Heart right ventricle (tissue), 16 donors: ENCODE measurements around the gene COMMD9. TPM values are rescaled to one million over a fixed set of nuclear protein-coding genes. Genes with fewer than 3 reads are reported as not detected.
"Not testable (repeated sequence)": the region's sequence is repeated elsewhere in the genome, so short reads cannot be mapped to it uniquely, and the experiment has no call there.

Experiments
- ATAC-seq, 8 donors: fragments of 200-7000 bp; cut with Tn5 transposase; one replicate each; pipeline ENCODE4 v1.9.1; 2020; ENCODE audit warnings: mild to moderate bottlenecking in 8 of 8, moderate library complexity in 8 of 8, moderate number of reproducible peaks in 1 of 8
- DNase-seq, 2 donors: peaks; one replicate each; pipeline ENCODE4 v3.0.0-alpha.2; 2020
- H3K27ac ChIP-seq, 10 donors: fragments of 200-600 bp; sonication (generic) in 2 of 10; one replicate each; pipeline versions ENCODE4 v1.5.0 to v1.8.0; 2020 to 2022; ENCODE audit warnings: mild to moderate bottlenecking in 3 of 10
- H3K27me3 ChIP-seq, 7 donors: fragments of 200-600 bp; one replicate each; pipeline ENCODE4 v1.8.0; 2021 to 2022; ENCODE audit warnings: mild to moderate bottlenecking in 2 of 7
- H3K36me3 ChIP-seq, 9 donors: fragments of 200-600 bp; sonication (generic) in 1 of 9; one replicate each; pipeline versions ENCODE4 v1.5.0 to v1.8.0; 2020 to 2022; ENCODE audit warnings: mild to moderate bottlenecking in 2 of 9
- H3K4me1 ChIP-seq, 9 donors: fragments of 200-600 bp; sonication (generic) in 1 of 9; one replicate each; pipeline versions ENCODE4 v1.5.0 to v1.8.0; 2020 to 2022; ENCODE audit warnings: mild to moderate bottlenecking in 4 of 9
- H3K4me3 ChIP-seq, 10 donors: fragments of 200-600 bp; sonication (generic) in 2 of 10; one replicate each; pipeline versions ENCODE4 v1.5.0 to v1.8.0; 2020 to 2022; ENCODE audit warnings: mild to moderate bottlenecking in 7 of 10, moderate library complexity in 2 of 10
- H3K9me3 ChIP-seq, 11 donors: fragments of 200-600 bp in 10 of 11; sonication (generic) in 2 of 11; one replicate each; pipeline versions ENCODE4 v1.5.0 to v1.8.0; 2013 to 2022; ENCODE audit warnings: mild to moderate bottlenecking in 2 of 11, control low read depth in 1 of 11, moderate library complexity in 1 of 11
- CTCF ChIP-seq, 9 donors: fragments of 200-600 bp; sonication (generic) in 2 of 9; IDR thresholded peaks; one replicate each; pipeline versions ENCODE4 v1.5.0 to v1.8.0; 2021 to 2022; ENCODE audit warnings: antibody characterized with exemption in 9 of 9, mild to moderate bottlenecking in 5 of 9, moderate library complexity in 1 of 9
- WGBS, 2 donors: extraction: QIAGEN DNeasy Blood & Tissue Kit; methylation state at CpG; one replicate each; pipeline ENCODE4 v1.1.7; 2013; ENCODE audit warnings: inconsistent platforms in 1 of 2; 5-methylcytosine and 5-hydroxymethylcytosine counted together
- intact Hi-C, 10 donors: fragments of 100-400 bp; cut with DNase I; formaldehyde crosslinking; loops; one replicate each; pipeline versions ENCODE4 v1.11.1 to v1.14.2; 2022
- polyA plus RNA-seq, 2 donors: library from polyadenylated mRNA; stranded (reverse); fragments of 200-250 nt; gene quantifications; one replicate each; pipeline ENCODE4 v1.2.3, GENCODE V29; 2013
- total RNA-seq, 10 donors: library from RNA; stranded (reverse); fragmentation: NEBNext Ultra II Directional in 3 of 10; extraction: Animal tissue kit (Norgen Biotek cat#: 25700) in 3 of 10; gene quantifications; one replicate each; pipeline versions ENCODE4 v1.2.1 to v1.2.4, GENCODE V29; 2021 to 2023
- donor health status: Arrhythmogenic right ventricular cardiomyopathy.
- donor health status: ischemic (EF 13 %, LVEDD 7.1; RV severe dilation, severe dysfunction).
- donor health status: healthy with polysubstance abuse.
- donor health status: DM: no; HTN: yes; CAD: no.
- donor health status: DM: no; HTN: no; CAD: no.
- donor health status: ischemic (EF 25% LVEDD 6.9; RV normal size, moderate dysfunction).
- donor health status: ischemic (EF 25% LVEDD 5.7; RV mildly dilated, moderate dysfunction).
- donor health status: healthy.
- donor health status: DM: yes; HTN: yes; CAD: no.
- donor health status: Ischemic cardiomyopathy.
- donor health status: ischemic (EF 35%, LVEDD 5.7; RV mildly dilated, moderate dysfunction).
- donor health status: nonischemic (EF 11% LVEDD 7.7; RV severe dilation, severe dysfunction).
- donor health status: DM: yes; HTN: yes; CAD: no.
- donor health status: PGD.
- donor health status: ischemic (EF 29% LVEDD 5.4; RV normal size, mild dysfunction).
- donor health status: nonischemic (EF 23%, LVEDD 6.1; RV moderate dilation, normal function).

The COMMD9 gene
- total and polyA plus RNA-seq, 12 donors: 22.3 to 69.4 (median 56.0) TPM

GRCh38 chr11:36328966-36329673 is 39.9 kb upstream of the COMMD9 start:
- Histone ChIP-seq H3K27me3 (no peaks in the 10 kb centered on the region), H3K36me3 (no peaks in the 10 kb centered on the region), H3K4me3 (no peak overlapping the region), H3K4me1 (no peaks in the 10 kb centered on the region), H3K9me3 (no peaks in the 10 kb centered on the region), H3K27ac (no peak overlapping the region)
- DNase-seq: no peak
- TF ChIP-seq CTCF (IDR thresholded peaks at IDR 0.05): no peak
- ATAC-seq: no peak
- intact Hi-C loops: no loop called here
- 72 to 75% methylated on average over 2 of the region's 2 CpGs for WGBS, 2 donors

- H3K27ac ChIP-seq: no peak overlapping the region
- H3K4me3 ChIP-seq: no peak overlapping the region
- WGBS, 2 donors: 76 to 88% methylated on average over 3 of the region's 3 CpGs
- no peak for TF ChIP-seq CTCF (IDR thresholded peaks at IDR 0.05)
- no peaks in the 10 kb centered on the region for H3K4me1 ChIP-seq
- peaks cover 0 to 4% (median 0%) of the 10 kb centered on the region in 7 donors for H3K27me3 ChIP-seq
- DNase-seq (no peak), ATAC-seq (no peak)
- H3K36me3 ChIP-seq: no peaks in the 10 kb centered on the region
- no peaks in the 10 kb centered on the region for H3K9me3 ChIP-seq
- intact Hi-C loops: no loop called here
These were observed 37.5 kb upstream of the COMMD9 start for GRCh38 chr11:36326524-36327419.

GRCh38 chr11:36325403-36325802 is 36.2 kb upstream of the COMMD9 start:
- H3K9me3 ChIP-seq, H3K36me3 ChIP-seq, ATAC-seq, H3K4me1 ChIP-seq, H3K27me3 ChIP-seq, intact Hi-C loops, H3K4me3 ChIP-seq, DNase-seq, H3K27ac ChIP-seq: not testable (repeated sequence)
- WGBS, 2 donors: 85 to 90% methylated on average over 5 of the region's 5 CpGs

GRCh38 chr11:36324956-36325355 is 35.7 kb upstream of the COMMD9 start:
- H3K27me3 ChIP-seq, H3K36me3 ChIP-seq, intact Hi-C loops, ATAC-seq, DNase-seq, H3K4me3 ChIP-seq, H3K4me1 ChIP-seq, H3K27ac ChIP-seq, H3K9me3 ChIP-seq: not testable (repeated sequence)
- 92 to 95% methylated on average over 15 of the region's 15 CpGs for WGBS, 2 donors

GRCh38 chr11:36317992-36318391 is 28.8 kb upstream of the COMMD9 start:
- intact Hi-C loops: no loop called here

More at GRCh38 chr11:36317992-36318391, 28.8 kb upstream of the COMMD9 start:
- H3K4me1 ChIP-seq: peaks cover 0 to 8% (median 0%) of the 10 kb centered on the region in 9 donors
- WGBS, 2 donors: 40 to 41% methylated on average over 2 of the region's 2 CpGs
- H3K27ac ChIP-seq: no peak overlapping the region
- no peak for DNase-seq
- no peaks in the 10 kb centered on the region for H3K36me3 ChIP-seq
- H3K27me3 ChIP-seq: peaks cover 0 to 11% (median 0%) of the 10 kb centered on the region in 7 donors
- H3K4me3 ChIP-seq: no peak overlapping the region
- no peak for ATAC-seq
- TF ChIP-seq CTCF (IDR thresholded peaks at IDR 0.05): no peak
- no peaks in the 10 kb centered on the region for H3K9me3 ChIP-seq
